Endometrium (tissue), 2 donors: ENCODE measurements around the gene PLOD3.

Source experiments
- FAIRE-seq: peaks from 2 replicates; lab custom pipeline; 2012; peaks lifted over from hg19 to GRCh38; lab: Jason Lieb, UNC
- donor health status: control.
- donor health status: control.

PLOD3 gene

GRCh38 chr7:101165075-101165957, 52.1 kb downstream of the PLOD3 start, which contains the start of gene VGF:
TSS of gene VGF (minus strand) at chr7:101165569. CDS start at chr7:101164843, 726 bp downstream.
- no peak for FAIRE-seq

- FAIRE-seq, result no peak
Measured at GRCh38 chr7:101164071-101164840, 53.1 kb downstream of the PLOD3 start.

- FAIRE-seq, result no peak
Measured at GRCh38 chr7:101163279-101164070, 53.9 kb downstream of the PLOD3 start.

- no peak for FAIRE-seq
Measured at GRCh38 chr7:101162551-101163278, 54.7 kb downstream of the PLOD3 start.

GRCh38 chr7:101161692-101162471, 55.5 kb downstream of the PLOD3 start:
- FAIRE-seq, result no peak

GRCh38 chr7:101160910-101161309, 56.5 kb downstream of the PLOD3 start:
- no peak for FAIRE-seq

- FAIRE-seq, result no peak
Measured at GRCh38 chr7:101159696-101160674, 57.4 kb downstream of the PLOD3 start.

- no peak for FAIRE-seq
Measured at GRCh38 chr7:101156866-101157589, 60.4 kb downstream of the PLOD3 start.

- FAIRE-seq, result no peak
Measured at GRCh38 chr7:101156277-101156676, 61.1 kb downstream of the PLOD3 start.
